Liver (tissue), 9 donors: ENCODE data around the gene GSTP1. TPM values are rescaled to one million over a fixed set of nuclear protein-coding genes. Genes with fewer than 3 reads are reported as not detected.
A peak's percentile ranks its signal among the peaks of the same experiment; 100 is the strongest.

Experiments used
- DNase-seq: peaks from one replicate; pipeline ENCODE4 v3.0.0-alpha.2; 2017; ENCODE audit warnings: low spot score
- H3K27ac ChIP-seq, 2 donors: one replicate each; pipeline ENCODE4 v1.7.0; 2013; ENCODE audit warnings: inconsistent platforms in 2 of 2, low read length in 2 of 2, control low read depth in 1 of 2, low read depth in 1 of 2, mild to moderate bottlenecking in 1 of 2
- H3K27me3 ChIP-seq, 4 donors: one replicate each; pipeline versions ENCODE4 v1.6.1 to v1.7.0; 2013; ENCODE audit warnings: low read length in 3 of 4, inconsistent platforms in 1 of 4, mild to moderate bottlenecking in 1 of 4, moderate library complexity in 1 of 4; ENCODE audit not compliant: control insufficient read depth in 4 of 4, insufficient read depth in 4 of 4
- H3K36me3 ChIP-seq, 4 donors: one replicate each; pipeline versions ENCODE4 v1.6.1 to v1.7.0; 2013; ENCODE audit warnings: low read length in 3 of 4, mild to moderate bottlenecking in 3 of 4, low read depth in 1 of 4, moderate library complexity in 1 of 4; ENCODE audit not compliant: control insufficient read depth in 4 of 4, insufficient read depth in 3 of 4
- H3K4me1 ChIP-seq, 4 donors: one replicate each; pipeline versions ENCODE4 v1.6.1 to v1.7.0; 2013; ENCODE audit warnings: low read length in 3 of 4, mild to moderate bottlenecking in 3 of 4, moderate library complexity in 1 of 4; ENCODE audit not compliant: control insufficient read depth in 4 of 4, insufficient read depth in 4 of 4
- H3K4me3 ChIP-seq, 3 donors: one replicate each; pipeline versions ENCODE4 v1.6.1 to v1.7.0; 2013; ENCODE audit warnings: low read length in 3 of 3, control low read depth in 1 of 3, low read depth in 1 of 3, mild to moderate bottlenecking in 1 of 3
- H3K9ac ChIP-seq, 2 donors: one replicate each; pipeline ENCODE4 v1.7.0; 2013; ENCODE audit warnings: low read length in 2 of 2, mild to moderate bottlenecking in 2 of 2, moderate library complexity in 2 of 2, control low read depth in 1 of 2, low read depth in 1 of 2
- H3K9me3 ChIP-seq, 4 donors: one replicate each; pipeline versions ENCODE4 v1.6.1 to v1.7.0; 2013; ENCODE audit warnings: low read length in 3 of 4; ENCODE audit not compliant: control insufficient read depth in 4 of 4
- ATF3 ChIP-seq: IDR thresholded peaks from 2 replicates; pipeline ENCODE4 v1.6.1; 2016; ENCODE audit warnings: antibody characterized with exemption
- EGR1 ChIP-seq, 2 donors: IDR thresholded peaks; 2 replicates each; pipeline ENCODE4 v1.6.1; 2016 to 2018; ENCODE audit warnings: antibody characterized with exemption in 2 of 2, low read depth in 2 of 2
- FOXA1 ChIP-seq: IDR thresholded peaks from 2 replicates; pipeline ENCODE4 v1.6.1; 2016; ENCODE audit warnings: antibody characterized with exemption
- FOXA2 ChIP-seq: IDR thresholded peaks from 2 replicates; pipeline ENCODE4 v1.6.1; 2016; ENCODE audit warnings: antibody characterized with exemption
- GABPA ChIP-seq, 2 donors: IDR thresholded peaks in 1 of 2; conservative IDR thresholded peaks in 1 of 2; 2 replicates each; pipeline ENCODE4 v1.6.1; 2016; ENCODE audit warnings: antibody characterized with exemption in 2 of 2, mild to moderate bottlenecking in 1 of 2, moderate library complexity in 1 of 2
- HNF4A ChIP-seq, 2 donors: conservative IDR thresholded peaks; 2 replicates each; pipeline ENCODE4 v1.6.1; 2016; ENCODE audit warnings: antibody characterized with exemption in 2 of 2, mild to moderate bottlenecking in 2 of 2
- HNF4G ChIP-seq: IDR thresholded peaks from 2 replicates; pipeline ENCODE4 v1.6.1; 2016; ENCODE audit warnings: antibody characterized with exemption
- JUND ChIP-seq, 2 donors: IDR thresholded peaks; 2 replicates each; pipeline ENCODE4 v1.6.1; 2016; ENCODE audit warnings: antibody characterized with exemption in 2 of 2
- MAX ChIP-seq: IDR thresholded peaks from 2 replicates; pipeline ENCODE4 v1.6.1; 2016; ENCODE audit warnings: antibody characterized with exemption
- NR2F2 ChIP-seq: IDR thresholded peaks from 2 replicates; pipeline ENCODE4 v1.6.1; 2016; ENCODE audit warnings: antibody characterized with exemption
- RAD21 ChIP-seq, 2 donors: IDR thresholded peaks; 2 replicates each; pipeline ENCODE4 v1.6.1; 2016; ENCODE audit warnings: antibody characterized with exemption in 2 of 2, mild to moderate bottlenecking in 2 of 2
- REST ChIP-seq: IDR thresholded peaks from 2 replicates; pipeline ENCODE4 v1.6.1; 2016; ENCODE audit warnings: antibody characterized with exemption, mild to moderate bottlenecking
- RXRA ChIP-seq, 2 donors: IDR thresholded peaks; 2 replicates each; pipeline ENCODE4 v1.6.1; 2017 to 2018; ENCODE audit warnings: antibody characterized with exemption in 2 of 2, mild to moderate bottlenecking in 1 of 2
- SP1 ChIP-seq: IDR thresholded peaks from 2 replicates; pipeline ENCODE4 v1.6.1; 2018; ENCODE audit warnings: antibody characterized with exemption, mild to moderate bottlenecking
- TAF1 ChIP-seq: conservative IDR thresholded peaks from 2 replicates; pipeline ENCODE4 v1.6.1; 2016; ENCODE audit warnings: antibody characterized with exemption, mild to moderate bottlenecking
- YY1 ChIP-seq: IDR thresholded peaks from 2 replicates; pipeline ENCODE4 v1.6.1; 2016; ENCODE audit warnings: antibody characterized with exemption, mild to moderate bottlenecking
- WGBS: extraction: QIAGEN DNeasy Blood & Tissue Kit; methylation state at CpG from one replicate; pipeline ENCODE4 v1.1.7; 2013; 5-methylcytosine and 5-hydroxymethylcytosine counted together
- polyA plus RNA-seq, 2 donors: library from polyadenylated mRNA; stranded (reverse) in 1 of 2; unstranded in 1 of 2; fragments of 200-250 nt in 1 of 2; fragments of >200 nt in 1 of 2; fragmentation: Nextera tagmentation in 1 of 2; extraction: Ambion mirVana in 1 of 2; gene quantifications; one replicate each; pipeline versions ENCODE4 v1.2.1 to v1.2.3, GENCODE V29; 2013 to 2015
- total RNA-seq, 2 donors: library from RNA; depleted of rRNA; stranded (reverse); fragments of >200 nt; gene quantifications; one replicate each; pipeline ENCODE4 v1.2.3, GENCODE V29; 2014
- TF ChIP-seq, protein P1 (sequence below): fragments of 150-350 bp; IDR thresholded peaks from 2 replicates; pipeline ENCODE4 v1.5.1; 2017; ENCODE audit warnings: improper control_type of control experiment, low read depth, low read length; ENCODE audit not compliant: missing input control
- TF ChIP-seq, protein P2 (sequence below): IDR thresholded peaks from 2 replicates; pipeline ENCODE4 v1.6.1; 2016; ENCODE audit warnings: antibody characterized with exemption
- donor health status: healthy.
- donor health status: healthy.
- donor health status: healthy.
- donor health status: healthy.
- donor health status: healthy.

The GSTP1 gene
- total and polyA plus RNA-seq, 4 donors = 25.6 to 228 (median 44.8) TPM

DNA sequence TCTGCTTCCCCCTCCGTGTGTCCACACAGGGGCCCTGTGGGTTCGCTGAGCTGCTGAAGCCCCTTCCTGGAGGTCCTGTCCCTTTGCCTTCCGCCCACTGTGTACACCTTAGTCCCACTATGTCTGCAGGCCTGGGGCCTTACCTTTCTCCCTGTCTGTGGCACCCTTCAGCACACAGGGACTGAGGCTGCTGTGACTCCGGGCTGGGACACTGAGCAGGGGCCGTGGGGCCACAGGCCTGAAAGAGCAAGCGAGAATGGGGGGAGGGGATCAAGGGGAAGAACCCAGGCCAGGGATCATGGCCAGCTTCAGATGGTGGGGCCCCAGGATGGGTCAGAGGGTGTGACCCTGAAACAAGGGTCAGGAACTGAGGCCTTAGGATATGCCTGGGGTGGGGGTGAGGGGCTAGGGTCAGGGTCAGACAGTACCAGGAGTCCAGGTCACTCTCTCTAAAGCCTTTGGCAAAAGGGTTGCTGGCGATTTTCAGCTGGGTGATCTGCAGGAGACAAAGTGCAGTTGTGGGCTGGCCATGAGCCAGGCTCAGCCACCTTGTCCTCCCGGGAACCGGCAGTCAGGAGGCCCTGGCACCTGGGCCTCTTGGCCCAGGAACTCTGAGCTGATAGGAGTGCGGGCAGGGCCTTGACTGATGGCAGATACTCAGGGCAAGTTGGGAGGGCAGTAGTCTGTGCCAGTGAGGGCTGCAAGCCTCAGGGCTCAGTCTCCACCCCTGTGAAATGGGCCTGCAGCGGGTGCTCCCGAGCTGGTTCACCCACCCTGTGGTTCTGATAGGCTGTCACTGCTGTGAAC lies 48.8 kb downstream of the GSTP1 start (continued):
- TF ChIP-seq ATF3 (no peak), JUND (IDR thresholded peaks at IDR 0.05) (peak in 1 of 2 donors; percentile 63)
- TF ChIP-seq, protein P1, sequence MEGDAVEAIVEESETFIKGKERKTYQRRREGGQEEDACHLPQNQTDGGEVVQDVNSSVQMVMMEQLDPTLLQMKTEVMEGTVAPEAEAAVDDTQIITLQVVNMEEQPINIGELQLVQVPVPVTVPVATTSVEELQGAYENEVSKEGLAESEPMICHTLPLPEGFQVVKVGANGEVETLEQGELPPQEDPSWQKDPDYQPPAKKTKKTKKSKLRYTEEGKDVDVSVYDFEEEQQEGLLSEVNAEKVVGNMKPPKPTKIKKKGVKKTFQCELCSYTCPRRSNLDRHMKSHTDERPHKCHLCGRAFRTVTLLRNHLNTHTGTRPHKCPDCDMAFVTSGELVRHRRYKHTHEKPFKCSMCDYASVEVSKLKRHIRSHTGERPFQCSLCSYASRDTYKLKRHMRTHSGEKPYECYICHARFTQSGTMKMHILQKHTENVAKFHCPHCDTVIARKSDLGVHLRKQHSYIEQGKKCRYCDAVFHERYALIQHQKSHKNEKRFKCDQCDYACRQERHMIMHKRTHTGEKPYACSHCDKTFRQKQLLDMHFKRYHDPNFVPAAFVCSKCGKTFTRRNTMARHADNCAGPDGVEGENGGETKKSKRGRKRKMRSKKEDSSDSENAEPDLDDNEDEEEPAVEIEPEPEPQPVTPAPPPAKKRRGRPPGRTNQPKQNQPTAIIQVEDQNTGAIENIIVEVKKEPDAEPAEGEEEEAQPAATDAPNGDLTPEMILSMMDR = no peak

- Histone ChIP-seq H3K9ac (no peak overlapping the region), H3K4me3 (no peak overlapping the region), H3K27me3 (no peaks in the 10 kb centered on the region), H3K27ac (peak overlapping the region; percentile 50 to 58), H3K9me3 (no peaks in the 10 kb centered on the region), H3K36me3 (no peaks in the 10 kb centered on the region), H3K4me1 (peaks cover 13 to 45% (median 37%) of the 10 kb centered on the region in 4 donors)
- TF ChIP-seq, protein P2, sequence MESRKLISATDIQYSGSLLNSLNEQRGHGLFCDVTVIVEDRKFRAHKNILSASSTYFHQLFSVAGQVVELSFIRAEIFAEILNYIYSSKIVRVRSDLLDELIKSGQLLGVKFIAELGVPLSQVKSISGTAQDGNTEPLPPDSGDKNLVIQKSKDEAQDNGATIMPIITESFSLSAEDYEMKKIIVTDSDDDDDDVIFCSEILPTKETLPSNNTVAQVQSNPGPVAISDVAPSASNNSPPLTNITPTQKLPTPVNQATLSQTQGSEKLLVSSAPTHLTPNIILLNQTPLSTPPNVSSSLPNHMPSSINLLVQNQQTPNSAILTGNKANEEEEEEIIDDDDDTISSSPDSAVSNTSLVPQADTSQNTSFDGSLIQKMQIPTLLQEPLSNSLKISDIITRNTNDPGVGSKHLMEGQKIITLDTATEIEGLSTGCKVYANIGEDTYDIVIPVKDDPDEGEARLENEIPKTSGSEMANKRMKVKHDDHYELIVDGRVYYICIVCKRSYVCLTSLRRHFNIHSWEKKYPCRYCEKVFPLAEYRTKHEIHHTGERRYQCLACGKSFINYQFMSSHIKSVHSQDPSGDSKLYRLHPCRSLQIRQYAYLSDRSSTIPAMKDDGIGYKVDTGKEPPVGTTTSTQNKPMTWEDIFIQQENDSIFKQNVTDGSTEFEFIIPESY = no peak
- TF ChIP-seq RXRA (IDR thresholded peaks at IDR 0.05) = no peak
- no peak for TF ChIP-seq REST
- TF ChIP-seq JUND (IDR thresholded peaks at IDR 0.05) = no peak
- TF ChIP-seq HNF4A (conservative IDR thresholded peaks at IDR 0.05) = no peak
- no peak for TF ChIP-seq NR2F2
- TF ChIP-seq, protein P1 = no peak
- no peak for TF ChIP-seq RAD21 (IDR thresholded peaks at IDR 0.05)
- no peak for TF ChIP-seq FOXA2
- no peak for TF ChIP-seq GABPA (IDR thresholded peaks at IDR 0.05 in 1 of 2, conservative IDR thresholded peaks at IDR 0.05 in 1 of 2)
- no peak for TF ChIP-seq HNF4G
- no peak for TF ChIP-seq TAF1
- no peak for TF ChIP-seq SP1
- no peak for TF ChIP-seq ATF3
- no peak for TF ChIP-seq YY1
- TF ChIP-seq MAX = no peak
- no peak for TF ChIP-seq FOXA1
- no peak for TF ChIP-seq EGR1 (IDR thresholded peaks at IDR 0.05; ENCODE audit: low read depth in 2 of 2)
- no peak for DNase-seq
- WGBS = 93% methylated on average over 30 of the region's 30 CpGs
Measured at GRCh38 chr11:67632982-67633755, 49.6 kb downstream of the GSTP1 start.
